ENCODE results near the gene MAST2.

- TF ChIP-seq CTCF (conservative IDR thresholded peaks at IDR 0.05; ENCODE audit: low read depth, low read length) (no peak), EZH2 (IDR thresholded peaks at IDR 0.05; ENCODE audit: borderline replicate concordance, low read depth, low read length, poor library complexity, severe bottlenecking) (no peak)
Measured at GRCh38 chr1:46011121-46011695, 207.8 kb downstream of the MAST2 start.

Data from A673 (cell line).